Testis (tissue), 3 donors: ENCODE results near the gene CD300E. TPM values are rescaled to one million over a fixed set of nuclear protein-coding genes. Genes with fewer than 3 reads are reported as not detected.
"Not testable (repeated sequence)": the region's sequence is repeated elsewhere in the genome, so short reads cannot be mapped to it uniquely, and the experiment has no call there.

Experiments used
- DNase-seq: peaks from one replicate; pipeline ENCODE4 v3.0.0-alpha.2; 2019
- H3K27ac ChIP-seq, 2 donors: fragments of 200-600 bp; sonication (generic); one replicate each; pipeline ENCODE4 v1.5.1; 2019
- H3K27me3 ChIP-seq: fragments of 200-600 bp; sonication (generic); one replicate; pipeline ENCODE4 v1.5.1; 2019
- H3K36me3 ChIP-seq: fragments of 200-600 bp; sonication (generic); one replicate; pipeline ENCODE4 v1.5.1; 2017; ENCODE audit warnings: low read depth; ENCODE audit errors: missing control alignments
- H3K4me1 ChIP-seq: fragments of 200-600 bp; sonication (generic); one replicate; pipeline ENCODE4 v1.5.1; 2019
- H3K4me3 ChIP-seq, 2 donors: fragments of 200-600 bp; sonication (generic); one replicate each; pipeline ENCODE4 v1.5.1; 2017 to 2019
- H3K9me3 ChIP-seq: fragments of 200-600 bp; sonication (generic); one replicate; pipeline ENCODE4 v1.5.1; 2017
- CTCF ChIP-seq, 3 experiments: fragments of 450-650 bp in 2 of 3; fragments of 200-600 bp in 1 of 3; sonication (generic) in 1 of 3; IDR thresholded peaks; one replicate each; pipeline ENCODE4 v1.5.1; 2016 to 2019; ENCODE audit warnings: antibody characterized with exemption in 3 of 3, mild to moderate bottlenecking in 2 of 3, moderate library complexity in 1 of 3
- POLR2A ChIP-seq: fragments of 450-650 bp; IDR thresholded peaks from one replicate; pipeline ENCODE4 v1.6.1; 2017; ENCODE audit warnings: antibody characterized with exemption, mild to moderate bottlenecking, moderate library complexity
- WGBS, 2 donors: methylation state at CpG; one replicate each; pipeline ENCODE4 v1.1.5; 2018; 5-methylcytosine and 5-hydroxymethylcytosine counted together
- intact Hi-C: fragments of 100-400 bp; cut with DNase I; formaldehyde crosslinking; loops from one replicate; pipeline ENCODE4 v1.15.1; 2023; ENCODE audit warnings: low total_unique reads
- polyA plus RNA-seq: library from polyadenylated mRNA; stranded (reverse); fragments of 350-450 nt; fragmentation: Illumina TruSeq; extraction: RNeasy Lipid Tissue Mini Kit (QIAGEN cat#74804); gene quantifications from one replicate; pipeline ENCODE4 v1.2.3, GENCODE V29; 2014; ENCODE audit warnings: low read depth, low replicate concordance; ENCODE audit not compliant: insufficient read depth
- total RNA-seq, 2 donors: library from RNA; depleted of rRNA; stranded (reverse); fragments of >200 nt; gene quantifications; one replicate each; pipeline ENCODE4 v1.2.3, GENCODE V29; 2016

CD300E gene
- total and polyA plus RNA-seq, 3 donors from 2014 or later: 0.31 to 0.45 TPM; not detected in 1

GRCh38 chr17:74631468-74632450 is 8.2 kb upstream of the CD300E start:
- no peaks in the 10 kb centered on the region for H3K27me3 ChIP-seq
- no peaks in the 10 kb centered on the region for H3K4me1 ChIP-seq
- intact Hi-C loops: no loop called here
- no peak overlapping the region for H3K27ac ChIP-seq
- no peak for TF ChIP-seq CTCF (IDR thresholded peaks at IDR 0.05)
- TF ChIP-seq POLR2A: no peak
- 31 to 34% methylated on average over 14 of the region's 14 CpGs for WGBS, 2 donors
- H3K9me3 ChIP-seq: no peaks in the 10 kb centered on the region
- H3K36me3 ChIP-seq: no peaks in the 10 kb centered on the region
- no peak for DNase-seq
- no peak overlapping the region for H3K4me3 ChIP-seq

DNA sequence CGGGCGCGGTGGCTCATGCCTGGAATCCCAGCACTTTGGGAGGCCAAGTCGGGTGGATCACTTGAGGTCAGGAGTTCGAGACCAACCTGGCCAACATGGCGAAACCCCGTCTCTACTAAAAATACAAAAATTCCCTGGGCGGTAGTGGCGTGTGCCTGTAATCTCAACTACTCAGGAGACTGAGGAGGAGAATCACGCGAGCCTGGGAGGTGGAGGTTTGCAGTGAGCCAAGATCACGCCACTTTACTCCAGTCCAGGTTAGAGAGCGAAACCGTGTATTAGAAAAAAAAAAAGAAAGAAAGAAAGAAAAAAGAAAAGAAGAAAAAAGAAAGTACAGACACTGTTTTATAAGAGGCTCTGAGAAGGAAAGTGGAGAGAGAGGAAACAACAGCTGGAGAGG is 6.7 kb upstream of the CD300E start:
- H3K4me1 ChIP-seq, DNase-seq, H3K36me3 ChIP-seq, H3K27me3 ChIP-seq, H3K27ac ChIP-seq, H3K9me3 ChIP-seq, H3K4me3 ChIP-seq, intact Hi-C loops: not testable (repeated sequence)
- WGBS, 2 donors: 82 to 88% methylated on average over 14 of the region's 14 CpGs

GRCh38 chr17:74625661-74626060 is 2.1 kb upstream of the CD300E start:
- 69 to 71% methylated on average over 3 of the region's 3 CpGs for WGBS, 2 donors
- TF ChIP-seq CTCF (IDR thresholded peaks at IDR 0.05) (no peak), POLR2A (no peak)
- intact Hi-C loops: no loop called here

GRCh38 chr17:74624131-74624530 is 593 bp upstream of the CD300E start:
- Histone ChIP-seq H3K27me3 (no peaks in the 10 kb centered on the region), H3K4me3 (no peak overlapping the region), H3K9me3 (no peaks in the 10 kb centered on the region), H3K27ac (no peak overlapping the region), H3K36me3 (no peaks in the 10 kb centered on the region), H3K4me1 (no peaks in the 10 kb centered on the region)
- TF ChIP-seq POLR2A: no peak
- no peak for TF ChIP-seq CTCF (IDR thresholded peaks at IDR 0.05)
- no peak for DNase-seq
- WGBS, 2 donors: 88 to 89% methylated on average over 1 of the region's 1 CpG
- intact Hi-C loops: no loop called here

More at GRCh38 chr17:74625661-74626060, 2.1 kb upstream of the CD300E start:
- DNase-seq: no peak
- Histone ChIP-seq H3K4me3 (no peak overlapping the region), H3K36me3 (no peaks in the 10 kb centered on the region), H3K27me3 (no peaks in the 10 kb centered on the region), H3K4me1 (no peaks in the 10 kb centered on the region), H3K27ac (no peak overlapping the region), H3K9me3 (no peaks in the 10 kb centered on the region)

DNA sequence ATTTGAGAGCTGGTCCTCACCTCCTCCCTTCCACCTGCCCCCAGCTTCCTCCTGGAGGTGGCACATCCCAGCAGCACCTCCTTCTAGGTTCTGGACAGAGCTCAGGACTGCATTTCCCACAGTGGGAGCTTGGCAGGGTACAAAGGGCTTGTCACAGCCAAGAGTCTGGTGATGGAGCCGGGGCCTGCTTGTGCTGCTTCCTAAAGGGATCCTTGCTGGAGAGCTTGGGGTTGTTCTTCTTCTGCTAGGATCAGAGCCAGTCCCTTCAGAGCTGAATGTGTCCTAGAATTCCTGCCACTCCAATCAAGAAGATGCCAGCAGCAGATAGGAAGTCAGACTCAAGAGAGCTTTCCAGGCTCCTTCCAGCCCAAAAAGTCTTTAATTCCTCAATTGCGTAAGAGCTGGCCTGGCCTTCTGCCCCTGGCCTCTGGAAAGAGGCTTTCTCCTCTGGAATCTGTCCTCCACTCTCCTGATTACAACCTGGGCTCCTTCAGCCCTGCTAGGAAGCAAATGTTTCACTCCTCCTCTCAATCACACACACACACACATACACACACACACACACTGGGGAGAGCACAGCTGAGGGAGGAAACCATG is 4.4 kb downstream of the CD300E start:
- 73 to 79% methylated on average over 2 of the region's 2 CpGs for WGBS, 2 donors
- TF ChIP-seq CTCF (IDR thresholded peaks at IDR 0.05): no peak
- no peak for TF ChIP-seq POLR2A
- H3K27ac ChIP-seq: no peak overlapping the region
- intact Hi-C loops: no loop called here
- H3K4me1 ChIP-seq: no peaks in the 10 kb centered on the region
- H3K9me3 ChIP-seq: no peaks in the 10 kb centered on the region
- no peaks in the 10 kb centered on the region for H3K36me3 ChIP-seq
- no peaks in the 10 kb centered on the region for H3K27me3 ChIP-seq
- no peak overlapping the region for H3K4me3 ChIP-seq
- no peak for DNase-seq
